ENCODE results near the gene BRICD5.

The BRICD5 gene

DNA sequence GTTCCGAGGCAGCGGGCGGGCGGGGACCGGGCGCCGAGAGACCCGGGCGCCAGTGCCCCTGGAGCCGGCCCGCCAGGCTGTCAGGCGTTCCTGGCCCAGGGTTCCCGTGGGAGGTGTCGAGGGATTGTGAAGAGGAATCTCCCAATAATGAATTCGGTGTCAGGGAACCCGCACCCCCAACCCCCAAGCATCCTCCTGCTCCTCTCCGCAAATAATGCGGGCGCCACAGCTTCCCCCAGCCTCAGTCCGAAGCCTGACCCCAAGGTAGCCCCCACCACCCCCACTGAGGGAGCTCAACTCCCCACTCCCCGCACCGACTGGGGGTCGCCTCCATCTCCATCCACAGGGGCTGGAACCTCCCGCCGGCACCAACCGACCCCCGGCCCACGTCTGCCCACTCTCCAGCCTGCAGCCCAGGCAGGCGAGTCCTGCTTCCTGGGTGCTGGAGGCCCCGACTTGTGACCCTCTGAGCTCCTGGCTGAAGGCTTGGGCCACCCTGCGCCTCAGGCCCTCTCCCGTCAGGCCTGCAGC, 13.6 kb downstream of the BRICD5 start:
- no peak for DNase-seq

DNA sequence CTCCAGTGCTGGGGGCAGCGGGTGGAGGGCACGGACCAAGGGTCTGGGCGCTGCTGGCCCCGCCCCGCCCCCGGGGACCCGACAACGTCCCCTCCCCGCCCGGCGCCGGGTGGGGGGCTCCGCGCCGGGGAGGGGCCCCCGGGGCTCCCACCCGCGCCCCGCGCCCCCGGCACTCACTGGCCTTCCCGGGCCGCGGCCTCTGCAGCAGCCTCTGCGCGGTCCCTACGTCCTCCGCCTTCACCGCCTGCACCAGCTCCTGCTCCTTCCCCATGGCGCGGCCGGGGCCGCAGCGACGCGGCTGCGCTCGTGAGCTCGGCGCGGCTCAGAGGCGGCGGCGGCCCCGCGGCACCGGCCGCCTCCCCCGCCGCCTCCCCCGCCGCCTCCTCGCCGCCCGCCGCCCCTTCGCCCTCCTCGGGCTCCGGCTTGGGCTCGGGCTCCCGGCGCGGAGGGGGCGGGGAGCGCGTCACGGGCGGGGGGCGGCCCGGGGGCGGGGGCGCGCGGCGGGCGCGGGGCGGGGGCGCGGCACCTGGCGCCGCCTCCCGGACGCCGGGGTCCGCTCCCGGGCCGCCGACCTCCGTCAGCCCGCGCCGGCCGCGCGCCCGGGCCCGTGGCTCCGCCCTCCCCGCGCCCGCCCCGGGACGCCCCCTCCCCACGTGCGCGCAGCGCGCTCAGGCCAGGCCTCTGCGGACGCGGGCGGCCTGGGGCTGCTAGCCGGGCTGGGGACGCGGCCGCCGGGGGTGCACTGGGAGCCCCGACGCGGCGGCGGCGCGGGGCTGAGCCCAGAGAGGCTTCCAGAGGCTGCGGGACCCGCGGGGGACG, 14.3 kb downstream of the BRICD5 start, which contains the start of gene CASKIN1:
TSS of gene CASKIN1 (minus strand) at position 444 of the 819 bp plus-strand sequence. CDS start at position 271, 173 bp downstream.
- DNase-seq: peak; percentile 71

DNA sequence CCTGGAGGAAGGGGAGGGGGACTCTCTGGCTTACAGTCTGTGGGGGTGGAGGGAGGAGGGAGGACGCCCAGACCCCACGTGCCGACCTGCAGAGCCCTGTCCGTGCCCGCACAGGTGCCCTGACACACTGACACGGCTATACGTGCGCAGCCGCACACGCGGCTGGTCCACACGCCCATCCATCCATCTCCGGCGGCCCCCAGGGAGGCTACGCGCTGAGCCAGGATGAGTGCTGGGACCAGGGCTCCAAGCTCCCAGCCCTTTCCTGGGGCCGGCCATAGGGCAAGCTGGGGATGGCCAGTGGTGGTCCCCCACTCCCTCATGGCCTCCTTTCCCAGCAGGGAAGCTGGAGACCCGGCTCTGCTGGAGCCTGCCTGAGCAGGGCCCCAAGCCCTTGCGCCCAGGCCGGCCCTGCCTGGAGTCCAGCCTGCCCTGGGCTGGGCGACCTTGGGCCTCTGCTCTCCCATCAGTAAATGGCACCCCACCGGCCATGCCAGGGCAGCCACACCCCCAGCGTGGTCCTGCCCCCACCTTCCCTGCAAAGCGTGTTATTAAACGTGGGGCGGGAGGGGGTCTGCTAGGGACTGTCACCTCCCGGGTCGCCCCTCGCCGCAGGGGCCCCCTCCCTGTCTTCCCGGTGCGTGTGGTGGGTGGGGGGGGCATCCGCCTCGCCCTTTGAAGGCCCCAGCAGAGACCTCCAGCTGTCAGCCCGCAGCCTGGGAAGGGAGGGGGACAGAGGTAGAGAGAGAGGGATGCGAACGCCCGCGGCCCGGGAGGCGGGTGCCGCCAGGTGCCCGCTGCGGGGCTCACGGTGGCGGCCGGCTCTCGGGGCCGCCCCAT, 15.1 kb downstream of the BRICD5 start:
- DNase-seq: no peak

DNA sequence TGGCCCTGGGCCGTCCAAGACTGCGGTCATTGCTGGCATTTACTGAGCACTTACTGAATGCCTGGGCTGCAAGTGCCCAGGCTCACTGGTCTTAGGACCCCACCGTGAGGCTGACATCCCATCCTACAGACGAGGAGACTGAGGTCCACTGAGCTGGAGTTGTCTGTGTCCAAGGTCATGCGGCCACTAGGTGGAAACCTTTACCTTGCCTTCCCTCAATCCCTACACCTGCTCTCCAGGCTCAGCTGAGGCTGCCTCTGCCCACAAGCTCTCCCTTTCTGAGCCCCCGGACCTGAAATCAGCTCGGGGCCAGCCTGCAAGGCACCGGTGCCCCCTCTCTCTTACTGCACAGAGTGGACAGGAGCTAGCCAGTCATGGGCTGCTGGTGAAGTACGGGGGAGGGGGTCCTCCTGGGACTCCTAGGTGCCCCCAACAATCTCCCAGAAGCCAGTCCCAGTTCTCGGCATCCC, 15.8 kb downstream of the BRICD5 start:
- DNase-seq: peak; percentile 83

DNA sequence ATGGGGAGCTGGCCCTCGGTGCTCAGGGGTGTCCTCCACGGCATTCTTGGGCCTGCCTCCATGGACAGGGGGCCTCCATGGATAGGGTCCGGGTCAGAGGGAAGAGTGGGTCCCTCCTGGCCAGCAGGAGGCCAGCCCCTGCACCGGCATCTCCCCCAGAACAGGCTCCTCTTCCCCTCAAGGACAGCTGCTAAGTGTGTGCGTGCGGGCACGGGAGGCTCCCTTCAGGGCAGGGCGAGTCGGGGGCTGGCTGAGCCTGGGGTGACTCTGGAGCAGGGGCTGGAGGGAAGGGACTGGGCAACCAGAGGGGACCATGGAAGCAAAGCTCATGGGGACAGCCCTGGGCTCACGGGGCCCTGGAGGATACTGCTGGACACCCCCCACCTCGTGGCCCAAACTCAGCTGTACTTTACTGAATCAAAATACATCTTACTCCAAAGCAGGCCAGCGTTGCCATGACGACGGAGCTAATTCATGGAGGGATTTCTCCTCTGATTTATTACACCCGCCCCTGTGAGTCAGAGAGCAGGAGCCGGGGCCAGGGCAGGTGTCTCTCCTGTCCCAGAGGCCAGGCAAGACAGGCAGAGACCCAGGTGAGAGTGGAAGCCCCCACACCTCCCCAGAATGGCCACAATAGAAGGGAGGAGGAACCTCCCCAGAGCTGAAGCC, 16.4 kb downstream of the BRICD5 start:
- DNase-seq: no peak

DNA sequence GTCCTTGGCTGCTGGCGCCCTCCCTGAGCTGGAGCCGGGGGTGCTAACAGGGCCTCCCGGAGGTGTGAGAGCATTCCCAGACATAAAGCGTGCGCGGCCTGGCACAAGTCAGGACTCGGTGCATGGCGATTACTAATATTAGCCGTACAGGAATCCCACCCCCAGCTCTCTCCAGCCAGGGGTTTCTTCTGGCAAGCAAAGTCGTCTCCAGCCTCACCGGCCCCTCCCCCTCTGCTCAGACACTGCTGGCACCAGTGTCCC, 19.3 kb downstream of the BRICD5 start:
- DNase-seq: no peak

DNA sequence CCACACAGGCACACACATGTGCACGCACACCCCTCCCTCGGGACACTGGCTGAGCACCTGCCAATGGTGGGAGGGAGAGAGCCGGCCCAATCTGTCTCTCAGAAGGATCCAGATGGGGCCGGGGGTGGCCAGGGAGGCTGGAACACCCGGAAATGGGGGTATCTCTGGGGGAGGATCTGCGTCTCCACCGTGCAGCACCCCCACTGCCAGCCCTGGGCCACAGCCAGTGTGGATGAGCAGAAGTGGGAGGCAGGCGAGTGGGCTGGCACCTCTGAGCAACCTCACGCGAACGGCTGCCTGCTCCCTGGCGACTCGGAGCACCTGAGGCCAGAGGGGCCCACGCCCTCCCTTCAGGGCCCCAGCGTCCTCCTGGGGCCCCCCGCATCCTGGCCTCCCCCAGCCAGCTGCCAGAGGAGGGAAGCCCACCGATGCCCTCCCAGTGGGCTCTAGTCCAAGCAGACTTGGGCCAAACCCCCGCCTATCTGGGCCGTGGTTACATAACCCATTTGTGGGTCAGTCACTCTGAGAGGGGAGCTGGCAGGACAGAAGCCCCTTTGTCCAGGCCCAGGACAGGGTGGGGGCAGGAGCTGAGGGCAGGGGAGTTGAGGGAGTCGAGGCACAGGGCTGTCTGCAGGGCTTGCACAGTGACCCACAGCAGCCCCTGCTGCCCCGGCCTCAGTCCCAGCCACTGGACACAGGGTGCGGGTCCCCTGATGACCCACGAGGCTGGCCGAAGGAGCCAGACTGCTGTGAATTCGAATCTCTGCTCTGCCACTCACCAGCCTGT, 19.8 kb downstream of the BRICD5 start:
- no peak for DNase-seq

DNA sequence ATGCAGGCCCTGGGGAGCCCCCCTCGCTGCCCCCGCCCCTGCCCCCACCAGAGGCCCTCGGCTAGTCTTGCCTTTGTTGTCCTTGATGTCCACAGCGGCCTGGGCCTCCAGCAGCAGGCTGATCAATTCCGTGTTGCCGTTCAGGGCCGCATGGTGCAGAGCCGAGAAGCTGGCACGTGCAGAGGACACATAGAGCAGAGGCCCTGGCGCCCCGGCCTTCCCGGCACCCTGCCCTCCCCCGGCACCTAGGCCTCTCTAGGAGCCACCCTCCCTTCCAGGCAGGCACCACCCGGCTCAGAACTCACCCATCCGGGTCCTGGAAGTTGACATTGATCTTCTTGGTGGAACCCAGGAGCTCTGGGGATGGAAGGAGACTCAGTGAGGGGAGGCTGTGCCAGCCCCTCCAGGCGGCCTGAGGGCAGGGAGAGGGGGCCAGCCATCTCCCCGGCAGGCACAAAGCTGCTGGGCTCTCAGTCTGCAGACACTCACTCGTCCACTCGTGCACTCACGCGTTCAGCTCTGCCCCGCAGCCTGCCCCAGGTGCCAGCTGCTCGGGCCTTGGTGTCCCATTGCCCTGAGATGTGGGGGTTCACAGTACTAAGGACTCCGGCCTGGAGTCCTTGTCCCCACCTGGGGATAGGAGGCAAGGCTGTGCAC, 20.5 kb downstream of the BRICD5 start:
- DNase-seq: no peak

DNA sequence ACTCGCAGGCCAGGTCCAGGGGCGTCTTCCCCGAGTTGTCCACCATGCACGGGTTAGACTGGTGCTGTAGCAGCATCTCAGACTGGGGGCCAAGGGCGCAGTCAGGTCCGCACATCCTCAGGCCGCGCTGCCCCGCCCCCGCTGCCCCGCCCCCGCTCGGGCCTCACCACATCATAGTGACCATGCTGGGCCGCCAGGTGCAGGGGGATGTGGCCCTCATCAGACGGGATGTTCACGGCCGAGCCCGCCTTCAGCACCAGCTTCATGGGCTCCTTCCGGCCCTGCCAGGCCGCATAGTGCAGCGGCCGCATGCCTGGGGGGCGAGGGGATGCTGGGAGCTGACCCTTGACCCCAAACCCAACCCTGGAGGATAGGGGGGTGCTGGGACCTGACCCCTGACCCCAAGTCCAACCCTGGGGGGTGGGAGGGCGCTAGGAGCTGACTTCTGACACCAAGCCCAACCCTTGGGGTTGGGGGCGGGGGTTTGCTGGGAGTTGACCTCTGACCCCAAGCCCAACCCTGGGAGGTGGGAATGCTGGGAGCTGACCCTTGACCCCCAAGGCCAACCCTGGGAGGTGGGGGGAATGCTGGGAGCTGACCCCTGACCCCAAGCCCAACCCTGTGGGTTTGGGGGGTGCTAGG, 21.3 kb downstream of the BRICD5 start:
- no peak for DNase-seq

DNA sequence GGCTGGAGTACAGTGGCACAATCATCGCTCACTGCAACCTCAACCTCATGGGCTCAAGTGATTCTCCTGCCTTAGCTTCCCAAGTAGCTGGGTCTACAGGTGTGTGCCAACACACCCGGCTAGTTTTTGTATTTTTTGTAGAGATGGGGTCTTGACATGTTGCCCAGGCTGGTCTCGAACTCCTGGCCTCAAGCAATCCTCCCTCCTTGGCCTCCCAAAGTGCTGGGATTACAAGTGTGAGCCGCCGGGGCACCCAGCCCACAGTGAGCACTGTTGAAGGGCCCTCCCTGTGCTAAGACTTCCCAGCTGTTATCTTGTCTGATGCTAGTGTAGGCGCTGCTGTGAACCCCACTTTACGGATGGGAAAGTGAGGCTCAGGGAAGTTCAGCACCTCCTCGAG, 22.3 kb downstream of the BRICD5 start:
- no peak for DNase-seq

DNA sequence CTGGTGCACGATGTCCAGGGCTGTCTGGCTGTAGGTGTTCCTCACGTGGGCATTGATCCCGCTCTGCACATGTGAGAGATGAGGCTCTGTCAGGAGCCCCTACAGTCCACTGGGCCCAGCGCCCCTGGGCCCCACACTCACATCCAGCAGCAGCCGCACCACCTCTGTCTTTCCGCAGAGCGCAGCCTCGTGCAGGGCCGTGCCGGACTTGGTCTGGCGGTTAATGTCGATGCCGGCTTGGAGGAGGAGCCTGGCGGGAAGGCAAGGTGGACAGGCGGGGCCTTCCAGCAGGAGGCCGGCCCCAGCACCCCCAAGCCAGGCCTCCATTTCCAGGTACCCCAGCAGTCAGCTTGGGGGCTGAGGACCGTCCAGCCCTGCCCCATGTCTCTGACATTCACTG, 23.5 kb downstream of the BRICD5 start:
- DNase-seq: no peak

DNA sequence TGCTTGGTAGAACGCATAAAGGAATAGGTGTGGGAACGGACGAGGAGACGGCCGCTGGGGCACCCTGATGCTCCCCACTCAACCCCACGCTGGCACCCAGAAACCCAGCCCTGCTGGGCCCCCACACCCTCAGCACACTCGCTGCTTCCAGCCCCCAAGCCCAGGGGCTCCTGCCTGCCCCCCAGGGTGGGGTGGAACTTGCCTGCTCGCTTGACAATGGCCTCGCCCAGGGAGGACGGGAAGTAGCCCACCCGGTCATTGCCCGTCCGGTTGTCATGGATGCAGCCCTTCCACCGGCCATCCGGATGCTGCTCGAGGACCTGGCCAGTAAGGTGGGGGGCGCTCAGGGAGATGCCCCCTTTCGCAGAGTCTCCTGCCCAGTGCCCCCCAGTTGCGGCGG, 24.2 kb downstream of the BRICD5 start:
- no peak for DNase-seq

DNA sequence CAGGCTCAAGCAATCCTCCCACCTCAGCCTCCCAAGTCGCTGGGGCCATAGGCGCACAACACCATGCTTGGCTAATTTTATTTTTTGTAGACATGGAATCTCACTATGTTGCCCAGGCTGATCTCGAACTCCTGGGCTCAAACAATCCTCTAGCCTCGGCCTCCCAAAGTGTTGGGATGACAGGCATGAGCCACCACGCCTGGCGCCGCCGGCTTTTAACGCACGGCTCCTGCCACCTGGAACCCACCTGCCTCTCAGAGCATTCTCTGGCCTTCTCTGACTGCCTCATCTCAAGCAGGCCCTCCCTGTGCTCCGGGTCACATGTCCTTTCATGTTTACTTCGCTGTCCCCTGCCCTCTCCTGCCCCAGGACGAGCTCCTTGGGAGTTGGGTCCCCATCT, 24.6 kb downstream of the BRICD5 start:
- DNase-seq: no peak

DNA sequence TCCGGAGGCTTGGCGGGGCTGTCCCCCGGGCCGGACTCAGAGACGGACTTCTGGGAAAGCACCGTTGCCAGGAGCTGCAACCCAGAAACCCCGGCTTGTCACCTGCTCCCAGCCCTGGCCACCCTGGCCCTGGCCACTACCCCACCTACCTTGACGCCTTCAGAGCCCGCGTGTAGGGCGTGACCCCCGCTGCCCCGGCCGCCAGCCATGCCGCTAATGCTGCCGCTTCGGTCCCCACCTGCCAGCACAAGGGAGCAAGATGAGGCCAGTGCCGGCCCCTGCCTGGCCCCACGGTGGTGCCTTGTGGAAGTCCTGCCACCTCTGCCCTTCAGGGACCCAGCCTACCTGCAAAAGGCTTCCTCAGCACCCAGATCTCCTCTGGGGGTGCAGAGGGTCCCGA, 25.7 kb downstream of the BRICD5 start:
- DNase-seq: no peak

DNA sequence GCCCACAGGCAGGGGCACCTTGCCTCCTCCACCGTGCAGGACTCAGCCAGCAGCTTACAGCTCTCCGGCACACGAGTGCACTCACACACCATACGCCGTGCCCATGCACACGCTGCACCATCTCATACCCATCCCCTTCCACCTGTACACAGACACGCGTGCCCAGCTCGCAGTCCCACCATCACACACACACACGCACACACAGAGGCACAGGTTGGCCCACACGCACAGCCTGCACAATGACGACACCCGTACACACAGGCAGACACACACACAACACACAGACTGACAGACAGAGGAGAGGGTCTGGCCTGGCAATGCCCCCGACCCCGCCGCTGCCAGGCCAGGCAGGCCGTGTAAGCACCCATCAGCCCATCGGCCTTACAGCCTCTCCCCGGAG, 26.3 kb downstream of the BRICD5 start:
- DNase-seq: no peak

DNA sequence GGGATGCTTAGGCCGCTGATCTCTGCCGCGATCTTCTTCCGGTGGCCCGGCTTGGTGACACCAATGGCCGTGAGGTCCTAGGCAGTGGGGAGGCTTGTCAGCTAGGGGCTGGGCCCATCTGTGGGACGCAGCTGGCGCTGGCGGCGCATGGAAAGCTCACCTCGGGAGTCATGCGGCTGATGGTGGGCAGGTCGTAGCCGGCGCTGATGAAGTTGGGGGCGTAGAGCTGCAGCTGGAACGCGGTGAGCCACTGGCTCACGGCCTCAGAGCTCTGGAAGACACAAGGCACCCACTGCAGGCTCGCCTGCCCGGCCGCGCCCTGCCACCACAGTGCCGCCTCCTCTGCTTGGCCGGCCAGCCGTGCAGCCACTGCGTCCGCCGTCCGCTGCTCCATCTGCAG, 27.0 kb downstream of the BRICD5 start:
- DNase-seq: no peak

DNA sequence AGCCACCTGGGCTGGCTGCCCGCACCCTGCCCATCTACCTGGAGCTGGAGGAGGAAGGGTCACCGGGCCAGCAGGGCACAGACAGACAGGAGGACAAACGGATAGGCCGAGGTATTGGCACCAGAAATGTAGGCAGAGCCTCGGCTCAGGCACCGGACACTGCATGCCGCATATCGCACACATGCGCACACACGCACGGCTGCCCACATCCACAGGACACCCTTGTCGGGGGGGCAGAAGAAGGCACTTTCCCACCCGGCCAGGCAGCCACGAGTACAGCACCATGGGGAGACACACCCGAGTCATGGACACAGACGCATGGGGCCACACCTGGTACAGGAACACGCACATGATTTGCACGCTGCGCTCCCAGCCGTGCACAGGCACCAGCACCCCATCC, 28.7 kb downstream of the BRICD5 start:
- DNase-seq: no peak

DNA sequence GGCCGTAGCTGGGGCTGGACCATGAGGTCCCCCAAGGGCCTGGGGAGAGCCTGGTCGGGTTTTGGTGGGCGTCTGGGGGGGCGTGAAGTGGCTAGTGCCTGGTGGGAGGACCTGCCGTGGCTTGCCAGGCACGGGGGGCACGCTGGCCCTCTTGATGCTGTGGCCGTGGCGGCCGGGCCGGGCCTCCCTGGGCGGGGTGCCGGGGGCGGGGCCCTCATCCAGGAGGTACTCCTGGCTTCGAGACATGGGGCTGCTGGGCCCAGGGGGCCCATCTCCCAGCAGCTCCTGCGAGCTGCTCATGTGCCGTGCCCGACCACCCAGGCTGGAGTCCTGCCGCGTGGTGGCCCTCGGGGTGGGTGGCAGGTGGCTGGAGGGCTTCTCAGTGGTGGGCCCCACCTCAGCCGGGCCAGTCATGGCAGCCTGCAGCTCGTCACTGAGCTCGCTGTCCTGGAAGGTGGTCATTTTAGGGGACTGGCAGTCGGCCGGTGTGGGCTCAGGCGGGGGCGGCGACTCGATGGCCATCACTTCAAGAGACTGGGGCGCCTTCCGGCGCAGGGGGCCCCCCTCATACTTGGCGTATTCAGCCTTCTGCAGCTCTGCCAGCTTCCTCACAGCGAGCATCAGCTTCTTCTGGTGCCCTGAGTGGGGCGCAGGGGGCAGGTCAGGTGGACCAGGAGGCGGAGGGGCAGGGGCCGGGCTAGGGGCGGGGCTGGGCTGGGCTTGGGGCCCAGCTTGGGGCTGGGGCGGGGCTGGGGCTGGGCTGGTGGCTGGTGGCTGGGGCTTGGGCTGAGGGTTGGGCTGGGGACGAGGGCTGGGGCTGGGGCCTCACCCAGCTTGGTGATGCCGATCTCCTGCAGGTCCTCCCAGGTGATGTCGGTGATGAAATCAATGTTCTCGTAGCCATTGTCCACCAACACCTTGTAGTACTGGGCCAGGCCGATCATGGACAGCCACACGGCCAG, 29.4 kb downstream of the BRICD5 start:
- DNase-seq: no peak

DNA sequence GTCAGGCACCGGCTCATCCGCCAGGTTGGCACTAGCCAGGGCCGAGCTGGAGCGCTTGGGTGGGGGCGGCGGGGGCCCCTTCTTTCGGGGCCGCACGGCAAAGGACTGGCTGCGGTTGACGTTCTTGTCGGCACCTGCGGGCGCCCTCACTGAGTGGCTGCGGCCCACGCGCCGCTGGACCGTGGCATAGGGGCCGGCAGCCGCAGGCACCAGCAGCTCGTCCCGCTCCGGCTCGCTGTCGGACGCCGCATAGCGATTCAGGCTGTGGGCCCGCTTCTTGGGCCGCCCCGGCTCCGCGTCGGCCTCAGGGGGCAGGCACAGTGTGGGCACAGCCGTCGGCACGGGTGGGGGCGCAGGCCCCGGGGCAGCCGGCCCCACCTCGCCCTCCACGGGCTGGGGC, 30.2 kb downstream of the BRICD5 start:
- DNase-seq: no peak

DNA sequence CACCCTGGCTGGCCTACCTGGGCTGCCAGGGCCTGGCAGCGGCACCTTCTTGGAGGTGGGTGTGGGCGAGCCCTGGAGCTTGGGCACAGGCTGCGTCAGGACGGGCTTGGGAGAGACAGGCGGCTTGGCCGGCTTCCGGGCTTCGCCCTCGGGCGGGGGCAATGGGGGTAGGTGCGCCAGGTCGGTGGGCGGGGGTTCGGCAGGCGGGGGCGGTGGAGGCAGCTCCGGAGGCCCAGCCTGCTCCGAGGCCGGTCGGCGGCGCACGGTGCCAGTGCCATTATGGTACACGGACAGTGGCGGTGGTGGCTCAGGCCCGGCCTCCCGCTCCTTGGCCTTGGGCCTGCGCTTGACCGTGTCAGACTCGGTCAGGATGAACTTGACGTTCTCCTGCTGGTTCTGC, 31.1 kb downstream of the BRICD5 start:
- DNase-seq: no peak

All from 8988T (cell line).